ENCODE results near the gene TMBIM1. TPM values are rescaled to one million over a fixed set of nuclear protein-coding genes. Genes with fewer than 3 reads are reported as not detected.

The TMBIM1 gene

DNA sequence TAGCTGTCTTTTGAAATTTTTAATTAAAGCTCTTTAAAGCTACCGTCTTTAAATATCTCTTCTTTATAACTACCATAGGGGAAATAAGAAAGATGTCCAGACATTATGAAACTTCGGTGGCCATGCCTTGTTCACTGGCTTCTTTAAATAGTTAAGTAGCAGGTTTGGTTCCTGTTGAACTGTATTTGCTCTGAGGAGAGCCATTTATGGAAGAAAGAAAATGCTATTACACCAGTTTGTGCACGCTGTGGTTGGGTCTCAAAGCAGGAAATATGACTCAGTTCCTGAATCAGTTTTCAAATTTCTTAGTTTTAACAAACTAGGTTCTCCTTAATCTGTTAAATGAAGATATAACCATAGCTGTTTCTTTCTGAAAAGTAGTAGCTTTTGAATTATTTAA lies 63.1 kb downstream of the TMBIM1 start:
- Histone ChIP-seq H3K27me3 (ENCODE audit: insufficient read depth, poor library complexity, severe bottlenecking) (no peaks in the 10 kb centered on the region), H3K4me3 (replicated peaks; ENCODE audit: insufficient read depth, low read length) (no peak overlapping the region), H3K27ac (replicated peaks) (peak overlapping the region; percentile 70)
- TF ChIP-seq GABPA (IDR thresholded peaks at IDR 0.05; ENCODE audit: low read depth) (no peak), SPI1 (IDR thresholded peaks at IDR 0.05; ENCODE audit: borderline replicate concordance, low read depth) (peak; percentile 17; the same call in 1 of the 2 replicates), POLR2AphosphoS5 (IDR thresholded peaks at IDR 0.05; ENCODE audit: low read depth) (no peak; the same call in 1 of the 2 replicates), REST (IDR thresholded peaks at IDR 0.05; ENCODE audit: insufficient replicate concordance, low read depth) (no peak)
- TF ChIP-seq, protein P1, sequence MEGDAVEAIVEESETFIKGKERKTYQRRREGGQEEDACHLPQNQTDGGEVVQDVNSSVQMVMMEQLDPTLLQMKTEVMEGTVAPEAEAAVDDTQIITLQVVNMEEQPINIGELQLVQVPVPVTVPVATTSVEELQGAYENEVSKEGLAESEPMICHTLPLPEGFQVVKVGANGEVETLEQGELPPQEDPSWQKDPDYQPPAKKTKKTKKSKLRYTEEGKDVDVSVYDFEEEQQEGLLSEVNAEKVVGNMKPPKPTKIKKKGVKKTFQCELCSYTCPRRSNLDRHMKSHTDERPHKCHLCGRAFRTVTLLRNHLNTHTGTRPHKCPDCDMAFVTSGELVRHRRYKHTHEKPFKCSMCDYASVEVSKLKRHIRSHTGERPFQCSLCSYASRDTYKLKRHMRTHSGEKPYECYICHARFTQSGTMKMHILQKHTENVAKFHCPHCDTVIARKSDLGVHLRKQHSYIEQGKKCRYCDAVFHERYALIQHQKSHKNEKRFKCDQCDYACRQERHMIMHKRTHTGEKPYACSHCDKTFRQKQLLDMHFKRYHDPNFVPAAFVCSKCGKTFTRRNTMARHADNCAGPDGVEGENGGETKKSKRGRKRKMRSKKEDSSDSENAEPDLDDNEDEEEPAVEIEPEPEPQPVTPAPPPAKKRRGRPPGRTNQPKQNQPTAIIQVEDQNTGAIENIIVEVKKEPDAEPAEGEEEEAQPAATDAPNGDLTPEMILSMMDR (IDR thresholded peaks at IDR 0.05; ENCODE audit: insufficient read depth, low read length), result no peak
- peak in 1 of 2 experiments; percentile 79 for DNase-seq (ENCODE audit: low read depth in 1 of 2, low spot score in 1 of 2)

DNA sequence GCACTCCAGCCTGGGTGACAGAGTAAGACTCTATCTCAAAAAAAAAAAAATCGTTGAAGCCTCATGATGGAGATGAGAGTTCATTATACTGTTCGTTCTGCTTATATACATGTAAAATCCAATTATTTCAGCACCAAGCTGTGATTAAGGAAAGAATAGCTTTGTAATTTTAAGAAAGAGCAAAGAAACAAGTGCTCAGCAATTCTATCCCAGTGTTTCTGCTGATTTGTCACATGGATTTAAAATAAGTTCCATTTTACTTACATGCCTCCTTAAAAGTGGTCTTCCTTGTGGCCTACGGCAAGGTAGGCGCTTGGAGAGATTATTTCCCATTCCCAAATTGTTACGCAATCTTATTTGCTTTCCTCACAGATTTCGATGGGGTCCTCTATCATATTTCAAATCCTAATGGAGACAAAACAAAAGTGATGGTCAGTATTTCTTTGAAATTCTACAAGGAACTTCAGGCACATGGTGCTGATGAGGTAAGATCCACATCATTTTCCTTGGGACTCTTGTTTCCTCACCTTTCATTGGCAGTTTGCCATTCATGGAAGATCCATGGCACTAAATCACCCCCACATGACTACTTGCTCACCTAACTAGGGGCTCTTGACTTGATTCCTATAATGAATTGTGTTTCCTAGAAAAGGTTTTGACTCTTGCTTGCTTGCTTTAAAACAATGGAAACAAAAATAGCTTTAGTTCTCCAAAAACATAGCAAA lies 63.8 kb downstream of the TMBIM1 start:
- Histone ChIP-seq H3K27me3 (ENCODE audit: insufficient read depth, poor library complexity, severe bottlenecking) (no peaks in the 10 kb centered on the region), H3K4me3 (replicated peaks; ENCODE audit: insufficient read depth, low read length) (no peak overlapping the region), H3K27ac (replicated peaks) (peak overlapping the region; percentile 70)
- TF ChIP-seq, protein P1 (IDR thresholded peaks at IDR 0.05; ENCODE audit: insufficient read depth, low read length), result no peak
- no peak for TF ChIP-seq POLR2AphosphoS5 (IDR thresholded peaks at IDR 0.05; ENCODE audit: low read depth)
- TF ChIP-seq SPI1 (IDR thresholded peaks at IDR 0.05; ENCODE audit: borderline replicate concordance, low read depth), result no peak
- no peak for TF ChIP-seq GABPA (IDR thresholded peaks at IDR 0.05; ENCODE audit: low read depth)
- TF ChIP-seq REST (IDR thresholded peaks at IDR 0.05; ENCODE audit: insufficient replicate concordance, low read depth), result no peak
- no peak for DNase-seq (ENCODE audit: low read depth in 1 of 2, low spot score in 1 of 2)

GRCh38 chr2:218226903-218227302 lies 65.4 kb downstream of the TMBIM1 start:
- TF ChIP-seq POLR2AphosphoS5 (IDR thresholded peaks at IDR 0.05; ENCODE audit: low read depth) (no peak), SPI1 (IDR thresholded peaks at IDR 0.05; ENCODE audit: borderline replicate concordance, low read depth) (no peak)
- no peak for DNase-seq (ENCODE audit: low read depth in 1 of 2, low spot score in 1 of 2)
- no peak overlapping the region for H3K27ac ChIP-seq (replicated peaks)
- no peak overlapping the region for H3K4me3 ChIP-seq (replicated peaks; ENCODE audit: insufficient read depth, low read length)
- no peaks in the 10 kb centered on the region for H3K27me3 ChIP-seq (ENCODE audit: insufficient read depth, poor library complexity, severe bottlenecking)

Small RNA genes lying within 50 kb of the gene (microRNA-seq; reads per million reads assigned to microRNA genes)
- gene MIR6513 (3.6 reads per million, percentile 8 among the genes with 10 or more reads in this experiment), gene MIR6810 (not detected)

Measured in HL-60 (cell line).